ENCODE measurements around the gene CCR5. TPM values are rescaled to one million over a fixed set of nuclear protein-coding genes. Genes with fewer than 3 reads are reported as not detected.
A peak's percentile ranks its signal among the peaks of the same experiment; 100 is the strongest.

Gene CCR5
- total RNA-seq (2014; rRNA removed; shearing (Covaris generic)): not detected in 2 replicates

GRCh38 chr3:46370839-46371518 is at the start of gene CCR5:
Gene CCR5 (plus strand): TSS chr3:46370946. CDS start chr3:46372903, 1,957 bp downstream.
- DNase-seq (ENCODE audit: low read depth): no peak

GRCh38 chr3:46321461-46322104 is 49.2 kb upstream of the CCR5 start:
- DNase-seq (ENCODE audit: low read depth): no peak

GRCh38 chr3:46324036-46324435 is 46.7 kb upstream of the CCR5 start:
- no peak for DNase-seq (ENCODE audit: low read depth)

GRCh38 chr3:46325645-46326300 is 45.0 kb upstream of the CCR5 start:
- no peak for DNase-seq (ENCODE audit: low read depth)

- DNase-seq (ENCODE audit: low read depth): peak; percentile 85
These were observed 40.1 kb upstream of the CCR5 start for GRCh38 chr3:46330676-46331075.

- peak; percentile 80 for DNase-seq (ENCODE audit: low read depth)
These were observed 35.8 kb upstream of the CCR5 start for GRCh38 chr3:46334741-46335478.

- no peak for DNase-seq (ENCODE audit: low read depth)
These were observed 35.2 kb upstream of the CCR5 start for GRCh38 chr3:46335541-46335940.

GRCh38 chr3:46337911-46338310 is 32.8 kb upstream of the CCR5 start:
- DNase-seq (ENCODE audit: low read depth): no peak

GRCh38 chr3:46338840-46339239 is 31.9 kb upstream of the CCR5 start:
- DNase-seq (ENCODE audit: low read depth): no peak

- no peak for DNase-seq (ENCODE audit: low read depth)
These were observed 26.3 kb upstream of the CCR5 start for GRCh38 chr3:46344476-46344875.

GRCh38 chr3:46348823-46349482 is 21.8 kb upstream of the CCR5 start:
- DNase-seq (ENCODE audit: low read depth): no peak

- DNase-seq (ENCODE audit: low read depth): peak; percentile 57
These were observed 21.1 kb upstream of the CCR5 start for GRCh38 chr3:46349484-46350261.

- DNase-seq (ENCODE audit: low read depth): no peak
These were observed 20.5 kb upstream of the CCR5 start for GRCh38 chr3:46350262-46350565.

- DNase-seq (ENCODE audit: low read depth): peak; percentile 48
These were observed 19.1 kb upstream of the CCR5 start for GRCh38 chr3:46351646-46352045.

- DNase-seq (ENCODE audit: low read depth): no peak
These were observed 17.7 kb upstream of the CCR5 start for GRCh38 chr3:46353090-46353489.

- DNase-seq (ENCODE audit: low read depth): peak; percentile 20
These were observed 16.9 kb upstream of the CCR5 start, which contains the start of gene CCR2 for GRCh38 chr3:46353647-46354410. Gene CCR2 (plus strand): TSS chr3:46354111. CDS start chr3:46357528, 3,417 bp downstream.

- DNase-seq (ENCODE audit: low read depth): no peak
These were observed 16.3 kb upstream of the CCR5 start for GRCh38 chr3:46354478-46354877.

GRCh38 chr3:46354984-46355383 is 15.8 kb upstream of the CCR5 start:
- no peak for DNase-seq (ENCODE audit: low read depth)

- DNase-seq (ENCODE audit: low read depth): no peak
These were observed 14.5 kb upstream of the CCR5 start for GRCh38 chr3:46356276-46356675.

- no peak for DNase-seq (ENCODE audit: low read depth)
These were observed 13.8 kb upstream of the CCR5 start for GRCh38 chr3:46356909-46357308.
